GM12878 (cell line): ENCODE results near the gene GUK1. TPM values are rescaled to one million over a fixed set of nuclear protein-coding genes. Genes with fewer than 3 reads are reported as not detected.
A peak's percentile ranks its signal among the peaks of the same experiment; 100 is the strongest.

Source experiments
- ATAC-seq: fragments of 200-7000 bp; cut with Tn5 transposase; 3 replicates; pipeline ENCODE4 v1.9.1; 2020; ENCODE audit warnings: mild to moderate bottlenecking, moderate library complexity
- BruUV-seq: library from RNA; stranded (reverse); fragments of 400-500 nt; replicated peaks from 2 replicates; lab custom pipeline; 2021; lab: Mats Ljungman, UMichigan
- CTCF ChIA-PET: fragments of 300-600 bp; sonication (Branson Sonifier 250); formaldehyde crosslinking; extraction: SDS; loops from one replicate; lab custom pipeline; 2021; ENCODE audit warnings: inconsistent platforms; lab: Yijun Ruan, JAX
- POLR2A ChIA-PET: fragments of 350-600 bp; formaldehyde crosslinking; extraction: SDS; loops from one replicate; lab custom pipeline; 2021; ENCODE audit warnings: inconsistent platforms; lab: Charles Lee
- RAD21 ChIA-PET: fragments of 300-600 bp; sonication (Branson Sonifier 250); formaldehyde crosslinking; loops from one replicate; lab custom pipeline; 2023; ENCODE audit warnings: antibody characterized with exemption; ENCODE audit not compliant: unreplicated experiment; lab: Charles Lee
- SMC1A ChIA-PET: fragments of 300-600 bp; sonication (Branson Sonifier 250); formaldehyde crosslinking; loops from one replicate; lab custom pipeline; 2023; ENCODE audit not compliant: unreplicated experiment, uncharacterized antibody; lab: Charles Lee
- DNase-seq: peaks from one replicate; pipeline ENCODE4 v3.0.0-alpha.2; 2011; ENCODE audit warnings: low read depth, low spot score
- FAIRE-seq: peaks from 3 replicates; lab custom pipeline; 2011; peaks lifted over from hg19 to GRCh38; lab: Jason Lieb, UNC
- H2AFZ ChIP-seq: 2 replicates; pipeline ENCODE4 v1.6.0; 2011; ENCODE audit warnings: low read depth, low read length, control low read depth; ENCODE audit not compliant: control insufficient read depth
- H3K27ac ChIP-seq: 2 replicates; pipeline ENCODE4 v1.5.1; 2011; ENCODE audit warnings: control low read depth; ENCODE audit not compliant: control insufficient read depth, insufficient read depth
- H3K27me3 ChIP-seq, 2 experiments: replicated peaks in 1 of 2; 2 replicates each; pipeline versions ENCODE4 v1.6.0 to v1.6.1; 2011; ENCODE audit warnings: low read length in 1 of 2; ENCODE audit not compliant: control insufficient read depth in 2 of 2, insufficient read depth in 2 of 2
- H3K36me3 ChIP-seq, 2 experiments: 2 replicates each; pipeline ENCODE4 v1.5.1; 2011; ENCODE audit warnings: low read length in 1 of 2; ENCODE audit not compliant: control insufficient read depth in 2 of 2, insufficient read depth in 2 of 2
- H3K4me1 ChIP-seq: 2 replicates; pipeline ENCODE4 v1.6.1; 2011; ENCODE audit warnings: mild to moderate bottlenecking, low read length, moderate library complexity, mixed read lengths; ENCODE audit not compliant: control insufficient read depth, insufficient read depth
- H3K4me2 ChIP-seq: 2 replicates; pipeline ENCODE4 v1.6.0; 2011; ENCODE audit warnings: control low read depth; ENCODE audit not compliant: control insufficient read depth, insufficient read depth
- H3K4me3 ChIP-seq: fragments of 200-600 bp; sonication (generic); 2 replicates; pipeline ENCODE4 v1.5.1; 2016
- H3K79me2 ChIP-seq: 2 replicates; pipeline ENCODE4 v1.6.0; 2011; ENCODE audit warnings: low read length; ENCODE audit not compliant: control insufficient read depth, insufficient read depth
- H3K9ac ChIP-seq: 2 replicates; pipeline ENCODE4 v1.8.0; 2011; ENCODE audit warnings: low read length, control low read depth, mixed read lengths; ENCODE audit not compliant: control insufficient read depth, insufficient read depth
- H3K9me3 ChIP-seq: replicated peaks from 3 replicates; pipeline ENCODE4 v1.5.1; 2011; ENCODE audit warnings: mild to moderate bottlenecking, low read length; ENCODE audit not compliant: control insufficient read depth, insufficient read depth
- H4K20me1 ChIP-seq: 2 replicates; pipeline ENCODE4 v1.6.0; 2011; ENCODE audit not compliant: control insufficient read depth, insufficient read depth
- ETV6 ChIP-seq, 2 experiments: fragments of 450-650 bp in 1 of 2; IDR thresholded peaks in 1 of 2; conservative IDR thresholded peaks in 1 of 2; 2 replicates each; pipeline ENCODE4 v1.6.1; 2014; ENCODE audit warnings: antibody characterized with exemption in 1 of 2, borderline replicate concordance in 1 of 2, low read depth in 1 of 2, mild to moderate bottlenecking in 1 of 2, moderate library complexity in 1 of 2
- RBBP5 ChIP-seq: fragments of 200-600 bp; sonication (generic); conservative IDR thresholded peaks from 2 replicates; pipeline ENCODE4 v1.6.1; 2016
- WGBS: methylation state at CpG from one replicate; pipeline ENCODE4 v1.1.6; 2016; ENCODE audit warnings: low lambda C conversion rate; ENCODE audit not compliant: insufficient replicate concordance, insufficient coverage; ENCODE audit errors: missing lambda C conversion rate; 5-methylcytosine and 5-hydroxymethylcytosine counted together
- in situ Hi-C: fragments of 300-500 bp; cut with MboI; formaldehyde crosslinking; loops from 9 replicates; pipeline ENCODE4 v1.14.3; 2018; ENCODE audit warnings: mixed read lengths
- intact Hi-C: fragments of 100-400 bp; cut with micrococcal nuclease; formaldehyde crosslinking; loops from one replicate; pipeline ENCODE4 v1.14.2; 2022; ENCODE audit not compliant: unreplicated experiment
- polyA plus RNA-seq, 11 experiments: library from polyadenylated mRNA; depleted of rRNA in 4 of 11; unstranded in 6 of 11; stranded (reverse) in 5 of 11; fragments of >200 nt; fragmentation: Nextera tagmentation in 4 of 11; fragmentation: Illumina TruSeq in 1 of 11; extraction: Ambion mirVana in 4 of 11; extraction: Trizol in 1 of 11; gene quantifications; 1 replicate in 1 of 11; 2 replicates in 10 of 11; pipeline versions ENCODE4 v1.2.1 to v1.2.3, GENCODE V29; 2011 to 2016; ENCODE audit warnings: inconsistent platforms in 2 of 11, missing spikeins in 2 of 11, low read depth in 1 of 11
- total RNA-seq, 4 experiments: library from RNA; depleted of rRNA in 3 of 4; stranded (reverse); fragments of >200 nt in 3 of 4; fragmentation: Illumina TruSeq in 1 of 4; extraction: Trizol in 1 of 4; gene quantifications; 2 replicates each; pipeline versions ENCODE4 v1.2.1 to v1.2.3, GENCODE V29; 2013 to 2021
- TF ChIP-seq, protein P1 (sequence below): fragments of 450-650 bp; IDR thresholded peaks from 2 replicates; pipeline ENCODE4 v1.6.1; 2016; ENCODE audit warnings: mild to moderate bottlenecking
- TF ChIP-seq, protein P2 (sequence below): fragments of 450-650 bp; IDR thresholded peaks from 2 replicates; pipeline ENCODE4 v1.6.1; 2014; ENCODE audit warnings: mild to moderate bottlenecking
- TF ChIP-seq, protein P3 (sequence below): fragments of 150-350 bp; IDR thresholded peaks from 2 replicates; pipeline ENCODE4 v1.6.1; 2016; ENCODE audit warnings: low read depth, low read length
- TF ChIP-seq, protein P4 (sequence below): IDR thresholded peaks from 2 replicates; pipeline ENCODE4 v1.6.1; 2011; ENCODE audit warnings: low read depth, low read length, improper control_type of control experiment, borderline replicate concordance
- TF ChIP-seq, protein P5 (sequence below): IDR thresholded peaks from 2 replicates; pipeline ENCODE4 v1.6.1; 2011; ENCODE audit warnings: borderline replicate concordance, low read depth, mild to moderate bottlenecking, moderate library complexity, low read length; ENCODE audit not compliant: insufficient read depth, poor library complexity, severe bottlenecking

GUK1 gene
- total and polyA plus RNA-seq, 10 of the 15 experiments (the other 5 are each of a cell fraction or from before 2014, with no cell fraction given), result 6.3 to 357 (median 203) TPM

DNA sequence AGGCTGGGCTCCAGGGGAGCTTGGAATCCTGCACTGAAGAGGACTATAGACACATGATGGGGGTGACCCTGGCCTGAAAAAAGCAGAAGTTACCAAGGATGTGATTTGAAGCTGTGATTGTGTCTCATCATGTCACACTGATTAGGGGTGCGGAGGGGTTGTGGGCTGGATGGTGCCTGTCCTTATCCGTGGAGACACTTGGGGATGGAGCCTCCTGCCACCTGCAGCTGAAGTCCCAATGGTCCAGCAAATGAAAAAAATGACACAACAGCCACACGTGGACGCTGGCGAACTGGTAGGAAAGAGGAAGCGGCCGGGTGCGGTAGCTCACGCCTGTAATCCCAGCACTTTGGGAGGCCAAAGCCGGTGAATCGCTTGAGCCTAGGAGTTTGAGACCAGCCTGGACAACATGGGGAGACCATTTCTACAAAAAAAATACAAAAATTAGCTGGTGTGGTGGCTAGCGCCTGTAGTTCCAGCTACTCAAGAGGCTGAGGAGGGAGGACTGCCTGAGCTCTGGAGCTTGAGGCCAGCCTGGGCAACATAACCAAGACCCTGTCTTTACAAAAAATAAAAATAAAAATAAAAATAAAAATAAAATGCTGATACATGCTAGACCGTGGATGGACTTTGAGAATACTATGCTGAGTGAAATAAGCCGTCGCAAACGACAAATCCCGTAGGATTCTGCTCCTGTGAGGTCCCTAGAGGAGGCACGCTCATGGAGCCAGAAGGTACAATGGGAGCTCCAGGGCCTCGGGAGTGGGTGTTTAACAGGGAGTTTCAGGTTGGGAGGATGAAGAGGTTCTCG is 24.7 kb downstream of the GUK1 start:
- H3K4me2 ChIP-seq, result peak overlapping the region; percentile 90
- in situ Hi-C loops (no loop called here), intact Hi-C loops (loop anchor here (1.0 to 2.0 kb wide), 2 partner anchors 24 to 82 kb away; partner anchors contain the start of genes ARF1 and GUK1)
- H3K4me3 ChIP-seq, result peak overlapping the region; percentile 90; the same call in 1 of the 2 replicates
- ChIA-PET CTCF (interaction anchor here (0.6 to 5.2 kb wide), 16 partner anchors 15 to 402 kb away, joined by 3 to 54 read pairs (median 4); partner anchors contain the start of genes ARF1 and GUK1), SMC1A (interaction anchor here (0.6 to 3.0 kb wide), 7 partner anchors 11 to 1317 kb away, joined by 3 to 32 read pairs (median 3); partner anchors contain the start of gene GUK1), RAD21 (interaction anchor here (1.3 to 4.6 kb wide), 4 partner anchors 25 to 166 kb away, joined by 8 to 34 read pairs (median 20); partner anchors contain the start of gene GUK1), POLR2A (interaction anchor here (1.0 to 3.8 kb wide), 4 partner anchors 21 to 82 kb away, joined by 3 to 43 read pairs (median 4); partner anchors contain the start of genes ARF1, C1orf35 and GUK1)
- H3K27me3 ChIP-seq, result no peaks in the 10 kb centered on the region
- H3K9ac ChIP-seq, result peak overlapping the region; percentile 81
- no peaks in the 10 kb centered on the region for H3K9me3 ChIP-seq
- no peak for DNase-seq
- peaks cover 4% of the 10 kb centered on the region for H3K79me2 ChIP-seq
- TSS peak; percentile 94 for BruUV-seq
- no peak; the same call in 2 of the 3 replicates for ATAC-seq
- H3K27ac ChIP-seq, result peak overlapping the region; percentile 82
- H2AFZ ChIP-seq, result peak overlapping the region; percentile 95
- no peaks in the 10 kb centered on the region for H4K20me1 ChIP-seq
- WGBS, result 48% methylated on average over 20 of the region's 20 CpGs
- peaks cover 7% of the 10 kb centered on the region for H3K4me1 ChIP-seq
- FAIRE-seq, result no peak
- H3K36me3 ChIP-seq, result no peaks in the 10 kb centered on the region
- TF ChIP-seq, protein P1, sequence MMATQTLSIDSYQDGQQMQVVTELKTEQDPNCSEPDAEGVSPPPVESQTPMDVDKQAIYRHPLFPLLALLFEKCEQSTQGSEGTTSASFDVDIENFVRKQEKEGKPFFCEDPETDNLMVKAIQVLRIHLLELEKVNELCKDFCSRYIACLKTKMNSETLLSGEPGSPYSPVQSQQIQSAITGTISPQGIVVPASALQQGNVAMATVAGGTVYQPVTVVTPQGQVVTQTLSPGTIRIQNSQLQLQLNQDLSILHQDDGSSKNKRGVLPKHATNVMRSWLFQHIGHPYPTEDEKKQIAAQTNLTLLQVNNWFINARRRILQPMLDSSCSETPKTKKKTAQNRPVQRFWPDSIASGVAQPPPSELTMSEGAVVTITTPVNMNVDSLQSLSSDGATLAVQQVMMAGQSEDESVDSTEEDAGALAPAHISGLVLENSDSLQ, result no peak
- TF ChIP-seq, protein P2, sequence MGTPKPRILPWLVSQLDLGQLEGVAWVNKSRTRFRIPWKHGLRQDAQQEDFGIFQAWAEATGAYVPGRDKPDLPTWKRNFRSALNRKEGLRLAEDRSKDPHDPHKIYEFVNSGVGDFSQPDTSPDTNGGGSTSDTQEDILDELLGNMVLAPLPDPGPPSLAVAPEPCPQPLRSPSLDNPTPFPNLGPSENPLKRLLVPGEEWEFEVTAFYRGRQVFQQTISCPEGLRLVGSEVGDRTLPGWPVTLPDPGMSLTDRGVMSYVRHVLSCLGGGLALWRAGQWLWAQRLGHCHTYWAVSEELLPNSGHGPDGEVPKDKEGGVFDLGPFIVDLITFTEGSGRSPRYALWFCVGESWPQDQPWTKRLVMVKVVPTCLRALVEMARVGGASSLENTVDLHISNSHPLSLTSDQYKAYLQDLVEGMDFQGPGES, result no peak
- TF ChIP-seq RBBP5 (no peak), ETV6 (conservative IDR thresholded peaks at IDR 0.05 in 1 of 2, IDR thresholded peaks at IDR 0.05 in 1 of 2; ENCODE audit: borderline replicate concordance in 1 of 2, low read depth in 1 of 2) (no peak)
- TF ChIP-seq, protein P3, sequence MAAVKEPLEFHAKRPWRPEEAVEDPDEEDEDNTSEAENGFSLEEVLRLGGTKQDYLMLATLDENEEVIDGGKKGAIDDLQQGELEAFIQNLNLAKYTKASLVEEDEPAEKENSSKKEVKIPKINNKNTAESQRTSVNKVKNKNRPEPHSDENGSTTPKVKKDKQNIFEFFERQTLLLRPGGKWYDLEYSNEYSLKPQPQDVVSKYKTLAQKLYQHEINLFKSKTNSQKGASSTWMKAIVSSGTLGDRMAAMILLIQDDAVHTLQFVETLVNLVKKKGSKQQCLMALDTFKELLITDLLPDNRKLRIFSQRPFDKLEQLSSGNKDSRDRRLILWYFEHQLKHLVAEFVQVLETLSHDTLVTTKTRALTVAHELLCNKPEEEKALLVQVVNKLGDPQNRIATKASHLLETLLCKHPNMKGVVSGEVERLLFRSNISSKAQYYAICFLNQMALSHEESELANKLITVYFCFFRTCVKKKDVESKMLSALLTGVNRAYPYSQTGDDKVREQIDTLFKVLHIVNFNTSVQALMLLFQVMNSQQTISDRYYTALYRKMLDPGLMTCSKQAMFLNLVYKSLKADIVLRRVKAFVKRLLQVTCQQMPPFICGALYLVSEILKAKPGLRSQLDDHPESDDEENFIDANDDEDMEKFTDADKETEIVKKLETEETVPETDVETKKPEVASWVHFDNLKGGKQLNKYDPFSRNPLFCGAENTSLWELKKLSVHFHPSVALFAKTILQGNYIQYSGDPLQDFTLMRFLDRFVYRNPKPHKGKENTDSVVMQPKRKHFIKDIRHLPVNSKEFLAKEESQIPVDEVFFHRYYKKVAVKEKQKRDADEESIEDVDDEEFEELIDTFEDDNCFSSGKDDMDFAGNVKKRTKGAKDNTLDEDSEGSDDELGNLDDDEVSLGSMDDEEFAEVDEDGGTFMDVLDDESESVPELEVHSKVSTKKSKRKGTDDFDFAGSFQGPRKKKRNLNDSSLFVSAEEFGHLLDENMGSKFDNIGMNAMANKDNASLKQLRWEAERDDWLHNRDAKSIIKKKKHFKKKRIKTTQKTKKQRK, result no peak
- TF ChIP-seq, protein P4, sequence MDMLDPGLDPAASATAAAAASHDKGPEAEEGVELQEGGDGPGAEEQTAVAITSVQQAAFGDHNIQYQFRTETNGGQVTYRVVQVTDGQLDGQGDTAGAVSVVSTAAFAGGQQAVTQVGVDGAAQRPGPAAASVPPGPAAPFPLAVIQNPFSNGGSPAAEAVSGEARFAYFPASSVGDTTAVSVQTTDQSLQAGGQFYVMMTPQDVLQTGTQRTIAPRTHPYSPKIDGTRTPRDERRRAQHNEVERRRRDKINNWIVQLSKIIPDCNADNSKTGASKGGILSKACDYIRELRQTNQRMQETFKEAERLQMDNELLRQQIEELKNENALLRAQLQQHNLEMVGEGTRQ, result no peak
- TF ChIP-seq, protein P5, sequence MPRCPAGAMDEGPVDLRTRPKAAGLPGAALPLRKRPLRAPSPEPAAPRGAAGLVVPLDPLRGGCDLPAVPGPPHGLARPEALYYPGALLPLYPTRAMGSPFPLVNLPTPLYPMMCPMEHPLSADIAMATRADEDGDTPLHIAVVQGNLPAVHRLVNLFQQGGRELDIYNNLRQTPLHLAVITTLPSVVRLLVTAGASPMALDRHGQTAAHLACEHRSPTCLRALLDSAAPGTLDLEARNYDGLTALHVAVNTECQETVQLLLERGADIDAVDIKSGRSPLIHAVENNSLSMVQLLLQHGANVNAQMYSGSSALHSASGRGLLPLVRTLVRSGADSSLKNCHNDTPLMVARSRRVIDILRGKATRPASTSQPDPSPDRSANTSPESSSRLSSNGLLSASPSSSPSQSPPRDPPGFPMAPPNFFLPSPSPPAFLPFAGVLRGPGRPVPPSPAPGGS, result no peak
